MCF 10A (cell line): ENCODE data around the gene AIMP2. TPM values are rescaled to one million over a fixed set of nuclear protein-coding genes. Genes with fewer than 3 reads are reported as not detected.
"Not testable (repeated sequence)": the region's sequence is repeated elsewhere in the genome, so short reads cannot be mapped to it uniquely, and the experiment has no call there.

Experiments
- BruUV-seq: library from RNA; stranded (reverse); fragments of 400-500 nt; replicated peaks from 2 replicates; lab custom pipeline; 2021; lab: Mats Ljungman, UMichigan
- CTCF ChIA-PET: fragments of 300-600 bp; sonication (Branson Sonifier 250); formaldehyde crosslinking; extraction: SDS; loops from one replicate; lab custom pipeline; 2021; ENCODE audit warnings: antibody characterized with exemption, inconsistent platforms; lab: Yijun Ruan, JAX
- POLR2A ChIA-PET: fragments of 300-600, 350-650 bp; sonication (Branson Sonifier 250); formaldehyde crosslinking; extraction: SDS; loops from one replicate; lab custom pipeline; 2020; ENCODE audit warnings: antibody characterized with exemption, inconsistent platforms; lab: Yijun Ruan, JAX
- DNase-seq: peaks from one replicate; pipeline ENCODE4 v3.0.0-alpha.2; 2018; ENCODE audit not compliant: unreplicated experiment
- H3K27ac Mint-ChIP-seq: one replicate; pipeline ENCODE4 v1.8.0; 2022; ENCODE audit warnings: mild to moderate bottlenecking, low read depth, mixed read lengths; ENCODE audit not compliant: unreplicated experiment
- H3K27me3 Mint-ChIP-seq: one replicate; pipeline ENCODE4 v1.8.0; 2022; ENCODE audit warnings: mixed read lengths; ENCODE audit not compliant: insufficient read depth, unreplicated experiment
- H3K36me3 Mint-ChIP-seq: one replicate; pipeline ENCODE4 v1.8.0; 2022; ENCODE audit warnings: mild to moderate bottlenecking, moderate library complexity, mixed read lengths; ENCODE audit not compliant: insufficient read depth, unreplicated experiment
- H3K4me1 Mint-ChIP-seq: one replicate; pipeline ENCODE4 v1.8.0; 2022; ENCODE audit warnings: mixed read lengths; ENCODE audit not compliant: insufficient read depth, unreplicated experiment
- H3K4me3 Mint-ChIP-seq: one replicate; pipeline ENCODE4 v1.8.0; 2022; ENCODE audit warnings: mild to moderate bottlenecking, moderate library complexity, mixed read lengths; ENCODE audit not compliant: unreplicated experiment
- H3K9me3 Mint-ChIP-seq: one replicate; pipeline ENCODE4 v1.8.0; 2022; ENCODE audit warnings: mixed read lengths; ENCODE audit not compliant: unreplicated experiment
- intact Hi-C: fragments of 100-400 bp; cut with micrococcal nuclease; formaldehyde crosslinking; loops from 2 replicates; pipeline ENCODE4 v1.14.1; 2022
- total RNA-seq: library from RNA; stranded (reverse); gene quantifications from 2 replicates; pipeline ENCODE4 v1.2.3, GENCODE V29; 2022
- TF ChIP-seq, protein P1 (sequence below): fragments of 200-600 bp; IDR thresholded peaks from one replicate; pipeline ENCODE4 v1.8.0; 2022; ENCODE audit warnings: antibody characterized with exemption, mild to moderate bottlenecking; ENCODE audit not compliant: unreplicated experiment

AIMP2 gene
- total RNA-seq, 1 experiment from 2014 or later, result 113 TPM

- POLR2A ChIA-PET, result no interaction called here
- no peak overlapping the region for H3K4me3 Mint-ChIP-seq
- CTCF ChIA-PET, result interaction anchor here (0.9 kb wide), 1 partner anchor 534 kb away, joined by 3 read pairs; no protein-coding TSS in a partner anchor
- peaks cover 91% of the 10 kb centered on the region for H3K36me3 Mint-ChIP-seq
- H3K27ac Mint-ChIP-seq, result no peak overlapping the region
- no peak for DNase-seq
- no peaks in the 10 kb centered on the region for H3K9me3 Mint-ChIP-seq
- intact Hi-C loops, result no loop called here
- BruUV-seq, result no TSS peak
- H3K4me1 Mint-ChIP-seq, result no peaks in the 10 kb centered on the region
- TF ChIP-seq, protein P1, sequence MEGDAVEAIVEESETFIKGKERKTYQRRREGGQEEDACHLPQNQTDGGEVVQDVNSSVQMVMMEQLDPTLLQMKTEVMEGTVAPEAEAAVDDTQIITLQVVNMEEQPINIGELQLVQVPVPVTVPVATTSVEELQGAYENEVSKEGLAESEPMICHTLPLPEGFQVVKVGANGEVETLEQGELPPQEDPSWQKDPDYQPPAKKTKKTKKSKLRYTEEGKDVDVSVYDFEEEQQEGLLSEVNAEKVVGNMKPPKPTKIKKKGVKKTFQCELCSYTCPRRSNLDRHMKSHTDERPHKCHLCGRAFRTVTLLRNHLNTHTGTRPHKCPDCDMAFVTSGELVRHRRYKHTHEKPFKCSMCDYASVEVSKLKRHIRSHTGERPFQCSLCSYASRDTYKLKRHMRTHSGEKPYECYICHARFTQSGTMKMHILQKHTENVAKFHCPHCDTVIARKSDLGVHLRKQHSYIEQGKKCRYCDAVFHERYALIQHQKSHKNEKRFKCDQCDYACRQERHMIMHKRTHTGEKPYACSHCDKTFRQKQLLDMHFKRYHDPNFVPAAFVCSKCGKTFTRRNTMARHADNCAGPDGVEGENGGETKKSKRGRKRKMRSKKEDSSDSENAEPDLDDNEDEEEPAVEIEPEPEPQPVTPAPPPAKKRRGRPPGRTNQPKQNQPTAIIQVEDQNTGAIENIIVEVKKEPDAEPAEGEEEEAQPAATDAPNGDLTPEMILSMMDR, result no peak
- H3K27me3 Mint-ChIP-seq, result no peaks in the 10 kb centered on the region
These were observed 26.1 kb downstream of the AIMP2 start for GRCh38 chr7:6035165-6035564.

GRCh38 chr7:6035686-6036085, 26.6 kb downstream of the AIMP2 start:
- ChIA-PET POLR2A (no interaction called here), CTCF (interaction anchor here (0.5 to 0.9 kb wide), 2 partner anchors 300 to 535 kb away, joined by 3 read pairs; no protein-coding TSS in a partner anchor)
- BruUV-seq, result no TSS peak
- intact Hi-C loops, result no loop called here
- Mint-ChIP-seq H3K4me3 (no peak overlapping the region), H3K4me1 (no peaks in the 10 kb centered on the region), H3K27me3 (no peaks in the 10 kb centered on the region), H3K36me3 (peaks cover 94% of the 10 kb centered on the region), H3K27ac (no peak overlapping the region), H3K9me3 (no peaks in the 10 kb centered on the region)
- TF ChIP-seq, protein P1, result no peak
- no peak for DNase-seq

DNA sequence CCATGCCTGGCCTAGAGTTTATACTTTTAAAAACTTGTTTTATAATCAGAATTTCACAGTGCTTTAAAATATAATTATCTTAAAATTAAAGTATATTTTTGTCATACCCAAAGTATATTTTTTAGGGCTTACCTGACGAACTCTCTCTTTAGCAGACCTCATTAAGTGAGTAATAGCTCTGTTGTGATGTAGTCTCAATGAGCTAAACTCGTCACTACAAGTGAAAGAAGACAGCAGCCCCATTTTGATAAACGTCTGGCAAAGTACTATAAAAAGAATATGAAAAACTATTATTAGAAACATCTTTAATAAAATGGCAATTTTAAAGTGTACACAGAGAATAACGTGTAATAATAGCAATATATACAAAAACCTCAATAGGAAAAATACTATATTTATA, 40.7 kb downstream of the AIMP2 start:
- Mint-ChIP-seq H3K27me3 (no peaks in the 10 kb centered on the region), H3K4me1 (no peaks in the 10 kb centered on the region), H3K9me3 (no peaks in the 10 kb centered on the region), H3K27ac (no peak overlapping the region), H3K36me3 (peaks cover 98% of the 10 kb centered on the region), H3K4me3 (no peak overlapping the region)
- TF ChIP-seq, protein P1, result no peak
- BruUV-seq, result no TSS peak
- POLR2A ChIA-PET, result no interaction called here
- CTCF ChIA-PET, result interaction anchor here (1.0 kb wide), 1 partner anchor 11 kb away, joined by 3 read pairs; no protein-coding TSS in a partner anchor
- intact Hi-C loops, result no loop called here
- no peak for DNase-seq

DNA sequence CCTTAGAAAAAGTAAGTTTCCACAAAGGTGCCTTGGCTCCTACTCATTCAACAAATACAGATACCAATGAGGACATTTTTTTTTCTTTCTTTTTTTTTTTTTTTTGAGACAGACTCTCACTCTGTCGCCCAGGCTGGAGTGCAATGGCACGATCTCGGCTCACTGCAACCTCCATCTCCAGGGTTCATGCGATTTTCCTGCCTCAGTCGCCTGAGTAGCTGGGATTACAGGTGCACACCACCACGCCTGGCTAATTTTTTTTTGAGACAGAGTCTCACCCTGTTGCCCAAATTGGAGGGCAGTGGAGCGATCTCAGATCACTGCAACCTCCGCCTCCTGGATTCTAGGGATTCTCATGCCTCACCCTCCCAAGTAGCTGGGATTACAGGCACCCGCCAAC, 42.1 kb downstream of the AIMP2 start:
- H3K4me1 Mint-ChIP-seq, DNase-seq, H3K27me3 Mint-ChIP-seq, intact Hi-C loops, CTCF ChIA-PET, POLR2A ChIA-PET, H3K4me3 Mint-ChIP-seq, BruUV-seq, H3K9me3 Mint-ChIP-seq: not testable (repeated sequence)
- Mint-ChIP-seq H3K27ac (peak overlapping the region; percentile 23), H3K36me3 (peaks cover 94% of the 10 kb centered on the region)
